ENCODE results near the gene DIO1. TPM values are rescaled to one million over a fixed set of nuclear protein-coding genes. Genes with fewer than 3 reads are reported as not detected.

DIO1 gene
- total RNA-seq, 1 experiment from 2014 or later: 0.28 TPM

DNA sequence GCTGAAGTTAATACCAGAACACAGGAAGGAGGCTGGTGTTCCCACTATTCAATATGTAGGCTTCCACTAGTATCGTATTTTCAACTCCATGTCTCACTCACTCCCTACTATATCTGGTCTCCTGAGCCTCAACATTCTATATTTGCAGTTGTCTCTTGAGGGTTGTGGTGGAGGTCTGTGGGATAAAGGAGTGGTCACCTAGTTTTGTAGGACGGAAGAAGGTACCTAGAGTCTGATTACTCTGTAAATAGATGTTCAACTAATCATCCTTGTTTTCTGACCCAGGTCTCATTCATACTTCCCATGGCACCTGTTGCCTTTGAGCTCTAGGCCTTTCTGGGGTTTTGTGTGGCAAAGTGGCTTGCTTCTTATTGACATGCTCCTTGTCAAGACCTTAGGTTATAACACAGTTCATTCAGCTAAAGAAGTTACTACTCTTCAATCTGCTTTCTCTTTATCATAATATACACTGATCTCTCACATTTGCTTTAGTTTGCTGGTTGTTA is 33.4 kb downstream of the DIO1 start:
- POLR2A ChIA-PET: no interaction called here
- no peak overlapping the region for H3K4me3 ChIP-seq (ENCODE audit: low read depth in 2 of 2, low read length in 2 of 2)
- H3K4me1 ChIP-seq (ENCODE audit: control insufficient read depth, insufficient read depth, low read length): no peaks in the 10 kb centered on the region
- DNase-seq (ENCODE audit: low read depth, low spot score) (no peak), ATAC-seq (no peak)
- intact Hi-C loops (cut with micrococcal nuclease; ENCODE audit: unreplicated experiment) (no loop called here), in situ Hi-C loops (cut with HindIII; ENCODE audit: low pct_unique_long_range_greater_than_20kb, low sequenced_read_pairs) (no loop called here)
- no peaks in the 10 kb centered on the region for H3K9me3 ChIP-seq (ENCODE audit: control insufficient read depth, insufficient read depth, low read depth, low read length)
- CTCF ChIA-PET: no interaction called here
- no peak overlapping the region for H3K27ac ChIP-seq (ENCODE audit: low read length)
- no TSS peak for BruUV-seq (replicated peaks)
- TF ChIP-seq, protein P1, sequence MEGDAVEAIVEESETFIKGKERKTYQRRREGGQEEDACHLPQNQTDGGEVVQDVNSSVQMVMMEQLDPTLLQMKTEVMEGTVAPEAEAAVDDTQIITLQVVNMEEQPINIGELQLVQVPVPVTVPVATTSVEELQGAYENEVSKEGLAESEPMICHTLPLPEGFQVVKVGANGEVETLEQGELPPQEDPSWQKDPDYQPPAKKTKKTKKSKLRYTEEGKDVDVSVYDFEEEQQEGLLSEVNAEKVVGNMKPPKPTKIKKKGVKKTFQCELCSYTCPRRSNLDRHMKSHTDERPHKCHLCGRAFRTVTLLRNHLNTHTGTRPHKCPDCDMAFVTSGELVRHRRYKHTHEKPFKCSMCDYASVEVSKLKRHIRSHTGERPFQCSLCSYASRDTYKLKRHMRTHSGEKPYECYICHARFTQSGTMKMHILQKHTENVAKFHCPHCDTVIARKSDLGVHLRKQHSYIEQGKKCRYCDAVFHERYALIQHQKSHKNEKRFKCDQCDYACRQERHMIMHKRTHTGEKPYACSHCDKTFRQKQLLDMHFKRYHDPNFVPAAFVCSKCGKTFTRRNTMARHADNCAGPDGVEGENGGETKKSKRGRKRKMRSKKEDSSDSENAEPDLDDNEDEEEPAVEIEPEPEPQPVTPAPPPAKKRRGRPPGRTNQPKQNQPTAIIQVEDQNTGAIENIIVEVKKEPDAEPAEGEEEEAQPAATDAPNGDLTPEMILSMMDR (IDR thresholded peaks at IDR 0.05): no peak
- TF ChIP-seq POLR2AphosphoS5 (IDR thresholded peaks at IDR 0.05; ENCODE audit: low read depth, low read length): no peak
- no peak for TF ChIP-seq SIN3A (IDR thresholded peaks at IDR 0.05; ENCODE audit: borderline replicate concordance, insufficient read depth, low read depth, low read length)
- TF ChIP-seq, protein P2, sequence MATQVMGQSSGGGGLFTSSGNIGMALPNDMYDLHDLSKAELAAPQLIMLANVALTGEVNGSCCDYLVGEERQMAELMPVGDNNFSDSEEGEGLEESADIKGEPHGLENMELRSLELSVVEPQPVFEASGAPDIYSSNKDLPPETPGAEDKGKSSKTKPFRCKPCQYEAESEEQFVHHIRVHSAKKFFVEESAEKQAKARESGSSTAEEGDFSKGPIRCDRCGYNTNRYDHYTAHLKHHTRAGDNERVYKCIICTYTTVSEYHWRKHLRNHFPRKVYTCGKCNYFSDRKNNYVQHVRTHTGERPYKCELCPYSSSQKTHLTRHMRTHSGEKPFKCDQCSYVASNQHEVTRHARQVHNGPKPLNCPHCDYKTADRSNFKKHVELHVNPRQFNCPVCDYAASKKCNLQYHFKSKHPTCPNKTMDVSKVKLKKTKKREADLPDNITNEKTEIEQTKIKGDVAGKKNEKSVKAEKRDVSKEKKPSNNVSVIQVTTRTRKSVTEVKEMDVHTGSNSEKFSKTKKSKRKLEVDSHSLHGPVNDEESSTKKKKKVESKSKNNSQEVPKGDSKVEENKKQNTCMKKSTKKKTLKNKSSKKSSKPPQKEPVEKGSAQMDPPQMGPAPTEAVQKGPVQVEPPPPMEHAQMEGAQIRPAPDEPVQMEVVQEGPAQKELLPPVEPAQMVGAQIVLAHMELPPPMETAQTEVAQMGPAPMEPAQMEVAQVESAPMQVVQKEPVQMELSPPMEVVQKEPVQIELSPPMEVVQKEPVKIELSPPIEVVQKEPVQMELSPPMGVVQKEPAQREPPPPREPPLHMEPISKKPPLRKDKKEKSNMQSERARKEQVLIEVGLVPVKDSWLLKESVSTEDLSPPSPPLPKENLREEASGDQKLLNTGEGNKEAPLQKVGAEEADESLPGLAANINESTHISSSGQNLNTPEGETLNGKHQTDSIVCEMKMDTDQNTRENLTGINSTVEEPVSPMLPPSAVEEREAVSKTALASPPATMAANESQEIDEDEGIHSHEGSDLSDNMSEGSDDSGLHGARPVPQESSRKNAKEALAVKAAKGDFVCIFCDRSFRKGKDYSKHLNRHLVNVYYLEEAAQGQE (IDR thresholded peaks at IDR 0.05; ENCODE audit: insufficient read depth in 1 of 2, low read depth in 2 of 2, low read length in 1 of 2): no peak
- no peak for TF ChIP-seq TCF7L2 (IDR thresholded peaks at IDR 0.05; ENCODE audit: low read depth, low read length)
- no peaks in the 10 kb centered on the region for H3K27me3 ChIP-seq (ENCODE audit: control insufficient read depth, insufficient read depth, low read length)
- peaks cover 4% of the 10 kb centered on the region; the same call in 1 of the 2 replicates for H3K36me3 ChIP-seq (ENCODE audit: control insufficient read depth, insufficient read depth, low read length)

DNA sequence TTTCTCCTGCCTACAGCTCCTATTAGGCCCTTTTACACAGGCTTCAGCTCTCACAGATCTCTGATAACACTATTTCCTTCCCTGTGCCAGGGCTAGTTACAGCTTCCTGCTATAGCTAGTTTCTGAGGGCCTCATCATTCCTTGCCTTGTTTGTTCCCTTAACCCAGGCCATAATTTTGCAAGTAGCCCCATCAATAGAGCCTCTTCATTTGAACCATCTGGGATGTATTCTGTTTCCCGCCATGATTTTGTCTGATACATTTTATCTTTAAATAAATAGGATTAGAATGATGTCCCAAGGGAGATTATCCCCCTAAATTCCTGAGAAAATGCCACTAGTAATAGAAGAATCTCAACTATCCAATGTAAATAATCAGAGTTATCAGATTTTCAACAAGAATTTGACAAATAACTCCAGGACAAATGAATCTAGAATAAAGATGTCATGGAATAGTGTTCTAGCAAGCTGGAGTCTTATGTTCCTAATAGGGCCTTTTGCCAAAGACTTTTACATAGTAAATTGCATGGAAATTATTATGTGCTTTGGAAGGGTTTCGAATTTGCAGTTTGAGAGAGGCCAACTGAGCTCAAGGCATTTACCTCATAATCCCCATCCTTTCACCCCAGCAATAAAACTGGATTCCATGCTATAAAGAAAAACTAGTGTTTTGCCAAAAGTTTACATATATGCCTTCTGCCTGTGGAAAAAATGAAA is 35.4 kb downstream of the DIO1 start:
- no TSS peak for BruUV-seq (replicated peaks)
- in situ Hi-C loops (cut with HindIII; ENCODE audit: low pct_unique_long_range_greater_than_20kb, low sequenced_read_pairs): no loop called here
- H3K36me3 ChIP-seq (ENCODE audit: control insufficient read depth, insufficient read depth, low read length): peaks cover 4% of the 10 kb centered on the region; the same call in 1 of the 2 replicates
- no peaks in the 10 kb centered on the region for H3K4me1 ChIP-seq (ENCODE audit: control insufficient read depth, insufficient read depth, low read length)
- H3K27me3 ChIP-seq (ENCODE audit: control insufficient read depth, insufficient read depth, low read length): no peaks in the 10 kb centered on the region
- CTCF ChIA-PET: no interaction called here
- H3K4me3 ChIP-seq (ENCODE audit: low read depth in 2 of 2, low read length in 2 of 2): no peak overlapping the region
- DNase-seq (ENCODE audit: low read depth, low spot score) (no peak), ATAC-seq (no peak)
- H3K27ac ChIP-seq (ENCODE audit: low read length): no peak overlapping the region
- POLR2A ChIA-PET: no interaction called here
- intact Hi-C loops (cut with micrococcal nuclease; ENCODE audit: unreplicated experiment): no loop called here
- TF ChIP-seq POLR2AphosphoS5 (IDR thresholded peaks at IDR 0.05; ENCODE audit: low read depth, low read length): no peak
- TF ChIP-seq, protein P2 (IDR thresholded peaks at IDR 0.05; ENCODE audit: insufficient read depth in 1 of 2, low read depth in 2 of 2, low read length in 1 of 2): no peak
- no peak for TF ChIP-seq TCF7L2 (IDR thresholded peaks at IDR 0.05; ENCODE audit: low read depth, low read length)
- TF ChIP-seq SIN3A (IDR thresholded peaks at IDR 0.05; ENCODE audit: borderline replicate concordance, insufficient read depth, low read depth, low read length): no peak
- TF ChIP-seq, protein P1 (IDR thresholded peaks at IDR 0.05): no peak
- H3K9me3 ChIP-seq (ENCODE audit: control insufficient read depth, insufficient read depth, low read depth, low read length): peaks cover 10% of the 10 kb centered on the region; the same call in 1 of the 2 replicates

All from Panc1 (cell line).